ELR (cell line): Measurements from ENCODE around the gene AGAP4.
"Not testable (repeated sequence)": the region's sequence is repeated elsewhere in the genome, so short reads cannot be mapped to it uniquely, and the experiment has no call there.

Experiments
- DNase-seq: peaks from one replicate; pipeline ENCODE4 v3.0.0-alpha.2; 2015; ENCODE audit warnings: low read depth

AGAP4 gene

DNA sequence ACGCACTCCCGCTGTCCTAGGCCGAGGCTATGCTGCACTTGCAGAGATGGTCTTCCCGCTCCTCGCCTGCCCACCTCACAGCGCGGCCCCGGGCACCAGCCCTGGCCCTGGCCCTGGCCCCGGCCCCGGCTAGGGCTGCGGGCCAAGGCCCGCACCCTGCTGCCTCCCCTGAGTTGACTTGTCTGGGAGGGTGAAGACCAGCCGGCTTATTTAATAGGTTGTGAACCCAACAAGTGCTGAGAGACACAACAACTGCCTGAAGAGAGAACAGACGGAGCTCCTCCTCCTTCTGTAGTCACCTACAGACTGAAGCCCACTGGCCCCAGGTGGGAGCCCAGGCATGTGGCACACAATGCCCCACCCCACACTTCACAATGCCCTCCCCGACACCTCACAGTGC lies at the start of gene AGAP4:
Gene AGAP4 (minus strand): TSS at position 101 of the 400 bp plus-strand sequence. CDS start 153 bp downstream, outside the sequence.
- DNase-seq, result not testable (repeated sequence)

DNA sequence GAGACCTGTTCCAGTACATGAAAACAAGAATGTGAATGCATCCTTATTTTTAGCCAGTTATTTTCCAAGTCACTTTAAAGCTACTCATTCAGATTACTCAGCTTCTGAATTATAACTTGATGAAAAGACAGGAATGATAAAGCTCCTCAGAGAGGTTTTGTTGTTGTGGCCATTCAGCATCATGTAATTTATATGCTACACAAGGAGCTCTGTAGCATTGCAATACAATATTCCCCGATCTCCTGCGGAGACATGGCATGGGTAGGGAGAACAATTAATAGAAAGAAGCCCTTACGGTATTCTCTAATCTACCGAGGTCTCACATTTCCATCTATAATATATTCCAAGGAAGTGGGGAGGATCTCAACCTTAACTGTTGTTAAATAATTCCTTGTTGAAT lies 43.4 kb upstream of the AGAP4 start:
- DNase-seq, result not testable (repeated sequence)

DNA sequence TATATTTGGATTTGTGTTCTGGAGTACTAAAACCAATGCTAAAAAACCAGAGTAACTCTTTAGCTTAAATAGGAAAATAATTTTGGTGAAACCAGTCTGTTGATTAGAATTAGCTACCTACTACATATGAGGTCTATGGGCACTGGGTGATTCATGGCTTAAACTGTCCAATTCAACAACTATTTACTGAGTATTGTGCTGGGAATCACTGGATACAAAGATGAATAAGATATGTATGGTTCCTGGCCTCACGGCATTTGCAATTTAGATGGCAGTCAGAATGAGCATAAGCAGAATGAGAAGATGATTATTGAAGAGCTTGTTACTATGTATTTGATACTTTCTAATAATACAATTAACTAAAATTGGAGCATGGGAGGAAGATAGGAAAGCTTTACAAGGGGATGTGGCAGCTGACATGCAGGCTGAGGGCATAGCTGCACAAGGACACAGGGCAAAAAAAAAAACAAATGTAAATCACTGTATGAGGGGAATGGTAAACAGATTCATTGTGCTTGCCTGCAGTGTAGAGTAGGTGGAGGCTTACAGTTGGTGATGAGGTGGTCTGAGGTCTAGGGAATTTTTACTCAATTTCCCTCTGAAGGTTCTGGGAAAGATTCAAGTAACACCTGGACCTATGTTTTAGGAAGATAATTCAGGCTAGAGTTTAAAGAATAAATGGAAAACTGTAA lies 42.4 kb upstream of the AGAP4 start:
- DNase-seq, result not testable (repeated sequence)

DNA sequence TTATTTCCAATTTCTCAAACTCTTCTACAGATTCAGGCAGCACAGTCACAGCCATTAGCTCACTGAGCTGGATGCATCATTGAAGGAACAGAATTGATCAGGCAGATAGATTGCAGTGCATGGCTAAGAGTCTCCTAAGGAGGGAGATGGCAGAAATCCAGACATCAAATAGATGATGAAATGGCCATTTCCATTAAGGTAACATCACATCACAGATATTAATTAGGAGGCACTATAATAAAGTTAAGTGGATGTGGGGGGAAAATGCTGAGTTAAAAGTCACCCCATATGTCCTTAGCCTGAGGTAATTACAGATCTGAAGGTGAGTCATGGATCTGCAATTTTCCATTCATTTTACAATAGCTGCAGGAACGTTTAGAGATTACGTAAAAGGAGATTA lies 35.6 kb upstream of the AGAP4 start:
- peak; percentile 22 for DNase-seq

DNA sequence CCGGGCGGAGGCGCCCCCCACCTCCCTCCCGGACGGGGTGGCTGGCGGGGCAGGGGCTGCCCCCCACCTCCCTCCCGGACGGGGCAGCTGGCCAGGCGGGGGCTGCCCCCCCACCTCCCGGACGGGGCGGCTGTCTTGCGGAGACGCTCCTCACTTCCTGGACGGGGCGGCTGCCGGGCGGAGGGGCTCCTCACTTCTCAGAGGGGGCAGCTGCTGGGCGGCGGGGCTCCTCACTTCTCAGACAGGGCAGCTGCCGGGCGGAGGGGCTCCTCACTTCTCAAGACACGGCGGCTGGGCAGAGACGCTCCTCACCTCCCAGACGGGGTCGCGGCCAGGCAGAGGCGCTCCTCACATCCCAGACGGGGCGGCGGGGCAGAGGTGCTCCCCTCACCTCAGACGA lies 18.1 kb upstream of the AGAP4 start:
- DNase-seq, result not testable (repeated sequence)

DNA sequence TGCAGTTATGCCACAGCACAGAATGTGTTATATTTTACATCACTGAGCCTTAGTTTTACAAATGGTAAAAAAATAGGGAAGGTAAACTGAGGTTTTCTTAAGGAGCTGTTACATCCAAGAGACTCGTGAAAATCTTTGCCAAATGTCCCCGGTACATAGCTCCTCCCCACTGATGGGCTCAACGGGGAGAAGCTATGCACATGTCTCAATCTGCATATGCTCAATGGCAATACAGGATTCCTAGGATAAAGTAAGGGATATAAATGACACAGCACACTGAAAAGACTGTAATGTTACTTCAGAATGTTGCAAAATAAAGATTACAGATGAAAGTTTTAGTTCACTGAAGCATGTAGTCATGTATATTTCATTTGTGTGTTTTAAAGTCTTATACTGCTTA lies 17.0 kb upstream of the AGAP4 start:
- DNase-seq, result not testable (repeated sequence)

DNA sequence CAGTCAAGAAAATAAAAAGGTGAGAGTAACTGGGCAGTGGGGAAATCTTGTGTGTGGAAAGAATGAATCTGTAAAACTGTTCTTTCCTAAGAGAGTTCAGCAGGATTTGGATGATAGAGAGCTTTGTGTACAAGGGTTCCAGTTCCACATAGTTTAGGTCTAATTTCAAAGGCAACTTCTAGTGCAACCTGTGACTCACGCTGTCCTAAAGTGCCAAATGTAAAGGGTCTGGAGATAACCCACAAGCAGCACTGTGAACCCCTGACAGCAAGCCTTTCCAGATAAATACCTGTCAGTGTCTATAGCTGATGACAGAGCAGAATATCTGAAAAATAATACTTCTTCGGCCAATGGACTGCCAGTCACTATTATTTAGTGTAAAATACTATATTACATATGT lies 16.3 kb upstream of the AGAP4 start:
- DNase-seq, result not testable (repeated sequence)

DNA sequence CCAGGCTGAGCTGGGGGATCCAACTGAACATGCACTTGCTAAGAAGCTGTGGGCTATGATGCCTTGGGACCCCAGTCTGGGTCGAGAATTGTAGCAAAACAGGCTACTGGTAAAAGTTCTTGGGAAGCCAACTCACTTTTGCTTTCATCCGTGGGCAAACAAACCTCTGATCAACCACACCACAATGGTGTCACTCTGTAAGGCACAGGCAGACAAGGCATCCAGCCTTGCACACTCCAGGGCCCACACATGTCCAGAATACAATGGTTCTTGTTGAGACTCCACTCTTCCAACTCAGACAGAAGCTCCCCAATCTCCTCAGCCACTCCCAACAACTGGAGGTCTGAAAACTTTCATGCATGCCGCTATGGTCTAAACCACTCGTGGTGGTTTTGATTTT lies 10.6 kb upstream of the AGAP4 start:
- not testable (repeated sequence) for DNase-seq

DNA sequence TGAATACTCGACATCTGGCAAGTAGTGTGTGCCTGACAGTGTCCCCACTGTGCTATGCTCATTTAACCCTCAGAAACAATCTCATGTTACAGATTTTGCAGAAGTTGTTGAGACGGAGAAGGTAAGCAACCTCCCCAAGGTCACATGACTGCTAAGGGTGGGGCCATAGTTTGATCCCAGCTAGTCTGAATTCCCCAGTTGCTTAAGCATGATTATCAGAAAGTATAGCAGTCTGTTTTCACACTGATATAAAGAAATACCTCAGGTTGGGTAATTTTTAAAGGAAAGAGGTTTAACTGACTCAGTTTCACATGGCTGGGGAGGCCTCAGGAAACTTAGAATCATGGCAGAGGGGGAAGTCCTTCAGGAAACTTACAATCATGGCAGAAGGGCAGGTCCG lies 1.2 kb upstream of the AGAP4 start:
- DNase-seq, result not testable (repeated sequence)

DNA sequence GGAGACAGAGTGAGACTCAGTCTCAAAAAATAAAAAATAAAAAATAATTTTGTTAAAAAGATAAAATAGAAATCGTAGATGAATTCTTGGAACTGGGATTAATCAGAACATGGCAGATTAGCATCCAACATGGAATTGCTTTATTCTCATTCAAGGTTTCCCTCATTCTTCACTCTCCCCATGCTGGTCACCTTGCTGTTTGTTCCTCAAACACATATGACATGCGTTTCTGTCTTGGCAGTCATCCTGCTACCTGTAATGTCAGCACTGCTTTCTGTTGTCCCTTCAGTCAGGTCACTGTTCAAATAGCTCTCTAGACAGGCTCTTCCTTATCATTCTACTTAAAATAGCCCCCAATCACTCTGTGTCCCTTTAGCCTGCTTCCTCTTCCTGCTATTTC lies 24.4 kb downstream of the AGAP4 start:
- not testable (repeated sequence) for DNase-seq

DNA sequence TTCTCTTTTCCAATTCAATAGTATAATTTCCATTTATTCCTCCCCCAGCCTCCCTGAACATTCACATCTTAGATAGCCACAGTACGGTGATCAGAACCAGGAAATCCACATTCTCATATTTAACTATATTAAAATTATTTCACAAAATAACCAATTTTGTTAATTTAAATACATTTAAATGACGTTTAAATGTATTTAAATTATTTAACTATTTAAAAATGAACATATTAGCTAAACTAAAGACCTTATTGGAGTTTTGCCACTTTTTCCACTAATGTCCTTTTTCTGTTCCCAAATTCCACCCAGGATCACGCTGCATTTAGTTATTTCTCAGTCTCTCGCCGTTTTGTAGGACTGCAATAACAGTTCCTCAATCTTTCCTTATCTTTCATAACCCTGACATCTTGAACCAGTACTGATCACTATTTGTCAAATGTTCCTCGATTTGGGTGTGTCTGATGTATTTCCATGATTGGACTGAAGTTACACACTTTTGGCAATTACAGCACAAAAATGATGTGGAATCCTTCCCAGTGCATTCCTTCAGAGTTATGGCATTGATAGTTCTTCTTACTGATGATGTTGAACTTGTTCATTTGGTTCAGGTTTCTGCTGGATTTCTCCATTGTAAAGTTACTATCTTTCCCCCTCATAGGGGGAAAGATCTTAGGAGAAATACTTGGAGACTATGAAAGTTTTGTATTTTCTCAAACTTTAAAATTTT lies 27.0 kb downstream of the AGAP4 start:
- DNase-seq, result not testable (repeated sequence)

DNA sequence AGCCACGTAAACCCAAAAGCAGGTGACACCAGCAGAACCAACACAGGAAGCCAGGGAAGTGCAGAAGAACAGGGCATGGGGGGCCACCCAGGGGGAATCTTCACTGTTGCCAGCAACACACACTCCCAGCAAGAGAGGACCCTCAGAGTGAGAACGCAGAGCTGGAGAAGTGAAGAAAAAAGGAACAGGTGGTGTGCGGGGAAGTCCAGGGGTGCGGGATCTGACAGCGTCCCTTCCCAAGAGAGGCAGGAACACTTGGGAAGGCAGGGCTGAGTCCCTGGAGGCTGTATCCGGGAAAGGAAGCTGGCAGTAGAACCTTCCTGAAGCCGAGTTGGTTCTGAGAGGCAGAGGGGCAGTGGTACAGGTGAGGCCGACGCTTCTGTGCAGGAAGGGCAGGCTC lies 27.7 kb downstream of the AGAP4 start:
- no peak for DNase-seq

DNA sequence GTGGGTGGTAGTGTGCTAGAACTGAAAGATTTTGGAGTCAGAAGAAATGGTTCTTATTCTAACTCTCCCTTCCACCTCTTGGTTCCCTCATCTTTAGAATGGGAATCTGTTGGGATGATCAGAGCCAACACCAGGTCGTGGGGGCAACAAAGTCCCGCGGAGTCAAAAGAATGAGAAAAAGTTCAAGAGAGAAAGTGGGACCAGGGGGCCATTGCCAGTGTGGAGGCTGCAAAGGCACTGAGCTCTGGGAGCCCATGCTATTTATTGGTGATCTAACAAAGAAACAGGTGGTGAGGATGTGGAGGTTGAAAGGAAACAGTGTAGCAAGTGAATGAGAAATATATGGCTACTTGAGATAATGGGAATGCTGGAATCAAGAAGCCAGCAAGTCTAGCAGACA lies 29.4 kb downstream of the AGAP4 start:
- DNase-seq, result no peak

DNA sequence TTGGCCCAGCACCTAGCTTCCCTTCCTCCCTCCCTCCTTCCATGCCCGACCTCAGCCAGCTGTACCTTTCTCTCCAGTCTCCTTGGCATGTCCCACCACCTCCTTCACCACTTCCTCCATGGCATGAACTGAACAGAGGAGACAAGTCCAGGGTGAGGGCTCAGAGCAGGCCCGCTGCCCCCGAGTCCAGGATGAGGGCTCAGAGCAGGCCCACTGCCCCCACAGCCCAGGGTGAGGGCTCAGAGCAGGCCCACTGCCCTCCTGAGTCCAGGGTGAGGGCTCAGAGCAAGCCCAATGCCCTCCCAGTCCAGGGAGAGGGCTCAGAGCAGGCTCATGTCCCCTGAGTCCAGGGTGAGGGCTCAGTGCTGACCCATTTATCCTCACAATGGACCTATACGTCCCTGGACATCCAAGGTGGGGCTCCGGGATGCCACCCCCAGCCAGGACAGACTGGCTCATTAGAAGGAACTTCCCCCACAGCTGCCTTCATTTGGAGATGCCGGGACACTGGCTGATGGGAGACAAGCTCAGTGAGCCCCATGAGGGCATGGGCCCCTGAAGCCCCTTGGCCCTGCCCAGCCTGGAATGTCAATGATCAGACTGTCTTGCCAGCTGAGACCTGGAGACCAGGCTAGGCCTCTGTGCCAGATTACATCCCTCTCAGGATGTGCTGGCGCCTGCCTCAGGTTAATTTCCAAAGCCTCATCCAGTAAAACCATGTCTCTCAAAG lies 30.0 kb downstream of the AGAP4 start:
- no peak for DNase-seq

DNA sequence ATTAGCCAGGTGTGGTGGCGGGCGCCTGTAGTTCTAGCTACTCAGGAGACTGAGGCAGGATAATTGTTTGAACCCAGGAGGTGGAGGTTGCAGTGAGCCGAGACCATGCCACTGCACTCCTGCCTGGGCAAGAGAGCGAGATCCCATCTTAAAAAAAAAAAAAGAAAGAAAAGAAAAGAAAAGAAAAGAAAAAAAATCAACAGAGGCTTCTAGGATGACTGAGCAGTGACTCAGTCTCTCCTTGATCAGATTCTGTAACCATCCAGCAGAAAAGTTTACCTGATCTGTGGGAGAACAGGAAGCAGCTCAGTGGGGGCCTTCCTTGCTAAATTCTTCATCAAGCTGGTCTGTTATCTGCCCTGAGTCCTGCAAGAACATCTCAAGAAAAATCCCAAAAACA lies 33.2 kb downstream of the AGAP4 start:
- DNase-seq, result peak; percentile 63

DNA sequence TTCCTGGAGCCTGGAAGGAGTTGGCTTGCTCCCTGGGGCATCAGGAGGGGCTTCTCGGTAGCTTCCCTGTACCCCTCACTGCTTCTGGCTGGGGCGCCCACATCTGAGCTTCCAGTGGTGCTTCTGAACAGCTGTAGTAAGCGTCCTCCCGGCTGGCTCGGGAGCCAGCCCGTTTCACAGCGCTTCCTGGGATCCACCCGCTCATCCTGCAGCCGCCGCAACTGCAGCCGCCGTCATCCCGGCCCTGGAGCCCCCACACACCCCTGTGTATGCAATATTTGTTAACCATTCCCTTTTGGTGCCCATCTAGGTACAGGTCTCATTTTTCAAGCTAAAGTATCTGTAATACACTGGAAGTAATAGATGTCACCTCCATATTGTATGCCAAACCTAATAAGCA lies 34.3 kb downstream of the AGAP4 start:
- not testable (repeated sequence) for DNase-seq

DNA sequence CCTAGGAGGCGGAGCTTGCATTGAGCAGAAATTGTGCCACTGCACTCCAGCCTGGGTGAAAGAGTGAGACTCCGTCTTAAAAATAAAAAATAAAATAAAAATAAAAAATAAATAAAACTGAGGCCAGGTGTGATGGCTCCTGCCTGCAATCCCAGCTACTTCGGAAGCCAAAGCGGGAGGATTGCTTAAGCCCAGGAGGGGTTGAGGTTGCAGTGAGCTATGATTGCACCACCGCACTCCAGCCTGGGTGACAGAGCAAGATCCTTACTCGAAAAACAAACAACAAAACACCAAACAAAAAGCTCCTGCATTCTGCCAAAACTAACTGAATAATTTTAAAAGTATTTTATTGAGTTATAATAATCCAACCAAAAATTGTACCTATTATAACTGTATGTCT lies 36.2 kb downstream of the AGAP4 start:
- no peak for DNase-seq

DNA sequence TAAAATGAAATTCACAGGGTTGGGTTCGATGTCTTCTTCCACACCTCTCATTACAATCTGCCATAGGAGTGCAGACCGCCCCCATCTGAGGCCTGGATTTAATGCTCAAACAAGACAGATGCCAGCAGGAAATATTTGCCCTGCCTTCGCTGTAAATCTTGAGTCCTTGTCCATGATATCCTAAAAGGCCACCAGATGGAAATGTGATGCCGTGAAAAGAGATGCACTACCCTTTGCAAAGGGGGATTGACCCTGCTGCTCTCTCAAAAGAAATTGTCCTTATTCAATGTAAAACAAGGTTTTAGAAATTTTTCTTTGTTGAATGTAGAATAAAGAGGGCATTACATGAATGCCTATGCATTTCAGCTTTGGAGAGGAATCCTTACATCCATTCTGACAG lies 37.5 kb downstream of the AGAP4 start:
- peak; percentile 50 for DNase-seq

DNA sequence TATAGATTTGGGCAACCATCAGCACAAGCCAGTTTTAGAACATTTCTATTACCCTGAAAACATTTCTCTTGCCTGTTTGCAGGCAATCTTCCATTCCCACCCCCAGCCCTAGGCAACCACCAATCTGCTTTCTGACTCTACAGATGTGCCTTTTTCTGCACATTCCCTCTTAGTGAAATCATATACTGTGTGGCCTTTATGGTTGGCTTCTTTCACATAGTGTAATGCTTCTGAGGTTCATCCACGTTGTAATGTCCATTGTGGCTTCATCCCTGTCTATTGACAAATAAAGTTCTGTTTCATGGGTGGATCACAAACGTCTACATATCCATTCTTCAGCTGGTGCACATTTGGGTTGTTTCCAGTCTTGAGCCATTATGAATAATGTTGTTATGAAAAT lies 42.3 kb downstream of the AGAP4 start:
- DNase-seq, result not testable (repeated sequence)

DNA sequence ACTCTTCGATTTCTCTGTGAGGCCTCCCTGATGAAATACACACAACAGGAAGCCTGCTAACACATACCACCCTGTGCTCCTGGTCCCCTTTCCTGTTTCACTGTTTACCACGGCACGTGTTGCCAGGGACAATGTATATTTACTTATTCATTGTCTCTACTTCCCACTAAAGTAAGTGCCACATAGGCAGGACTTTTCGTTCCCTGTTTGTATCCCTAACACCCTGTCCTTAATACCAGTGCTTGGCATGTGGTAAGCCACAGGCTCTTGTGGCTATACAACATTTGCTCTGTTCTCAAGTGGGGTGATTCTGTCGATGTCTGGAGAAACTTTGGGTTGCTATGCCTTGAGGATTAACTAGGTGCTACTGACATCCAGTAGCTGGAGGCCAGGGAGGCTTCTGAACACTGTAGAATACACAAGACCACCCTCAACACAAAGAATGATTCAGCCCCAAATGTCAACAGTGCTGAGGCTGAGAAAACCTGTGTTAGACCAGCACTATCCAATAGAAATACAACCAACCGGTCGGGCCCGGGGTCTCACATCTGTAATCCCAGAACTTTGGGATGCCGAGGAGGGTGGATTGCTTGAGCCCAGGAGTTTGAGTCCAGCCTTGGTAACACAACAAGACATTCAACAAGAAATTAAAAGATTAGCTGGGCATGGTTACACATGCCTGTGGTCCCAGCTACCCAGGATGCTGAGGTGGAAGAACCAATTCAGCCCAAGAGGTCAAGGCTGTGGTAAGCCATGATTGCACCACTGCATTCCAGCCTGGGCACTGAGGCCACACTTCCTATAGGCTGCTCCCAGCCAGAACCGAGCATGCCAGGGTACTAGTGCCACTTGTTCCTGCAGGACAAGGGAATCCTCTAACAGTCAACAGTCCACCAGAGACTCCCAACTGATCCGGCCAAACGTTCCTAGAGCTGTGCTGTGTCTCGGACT lies 44.0 kb downstream of the AGAP4 start:
- peak; percentile 29 for DNase-seq

DNA sequence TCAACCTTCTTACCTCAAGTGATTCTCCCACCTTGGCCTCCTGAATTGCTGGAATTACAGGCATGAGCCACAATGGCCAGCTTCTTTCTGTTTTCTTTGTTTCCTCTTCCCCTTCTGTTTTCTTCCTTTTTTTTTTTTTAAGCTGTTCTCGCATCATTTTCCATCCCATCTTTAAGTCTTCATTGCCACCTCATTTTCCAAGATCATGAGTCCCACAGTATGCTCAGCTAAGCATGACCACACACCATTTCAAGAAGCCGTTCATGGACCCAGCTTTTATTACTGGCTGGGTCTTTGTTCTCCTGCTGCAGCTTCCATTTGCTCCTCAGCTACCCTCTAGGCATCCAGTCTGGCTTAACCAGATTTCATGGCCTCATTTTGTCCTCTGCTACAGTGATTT lies 52.5 kb downstream of the AGAP4 start:
- DNase-seq, result not testable (repeated sequence)
